ENCODE measurements around the gene DCHS1.

Gene DCHS1

DNA sequence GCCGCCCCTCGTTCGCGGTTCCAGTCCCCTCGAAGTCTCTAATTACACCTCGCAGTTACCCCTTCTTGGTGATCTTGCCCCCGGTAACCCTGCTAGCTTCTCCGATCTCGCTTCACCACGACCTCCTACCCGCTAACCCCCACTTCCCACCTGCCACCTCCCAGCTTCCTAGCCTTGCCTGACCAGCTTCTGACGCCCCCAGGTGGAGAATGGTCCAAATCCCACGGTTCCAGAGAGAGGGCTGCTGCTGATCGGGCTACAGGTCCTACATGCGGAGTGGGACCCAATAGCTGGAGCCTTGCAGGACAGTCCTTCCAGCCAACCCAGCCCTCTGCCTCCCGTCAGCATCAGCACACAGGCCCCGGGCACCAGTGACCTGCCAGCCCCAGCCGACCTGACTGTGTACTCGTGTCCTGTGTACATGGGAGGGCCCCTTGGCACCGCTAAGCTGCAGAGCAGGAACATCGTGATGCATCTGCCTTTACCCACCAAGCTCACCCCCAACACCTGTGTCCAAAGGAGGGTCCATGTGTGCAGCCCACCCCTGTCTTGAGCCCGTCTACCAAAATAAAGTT is 84.1 kb downstream of the DCHS1 start:
- DNase-seq (ENCODE audit: insufficient read length, low spot score) (no peak), FAIRE-seq (no peak)
- TF ChIP-seq POU2F2 (IDR thresholded peaks at IDR 0.05; ENCODE audit: low read depth, low read length) (no peak), SPI1 (IDR thresholded peaks at IDR 0.05; ENCODE audit: low read depth, low read length) (no peak), POLR2AphosphoS5 (IDR thresholded peaks at IDR 0.05; ENCODE audit: low read depth, low read length) (no peak), TAF1 (IDR thresholded peaks at IDR 0.05; ENCODE audit: low read depth, low read length) (no peak)

All from GM12891 (cell line).